Stomach (tissue), 9 donors: ENCODE measurements around the gene ETV3L. TPM values are rescaled to one million over a fixed set of nuclear protein-coding genes. Genes with fewer than 3 reads are reported as not detected.
"Not testable (repeated sequence)": the region's sequence is repeated elsewhere in the genome, so short reads cannot be mapped to it uniquely, and the experiment has no call there.

Source experiments
- DNase-seq, 2 donors: peaks; one replicate each; pipeline versions ENCODE4 v3.0.0 to v3.0.0-alpha.2; 2013 to 2019
- H3K27ac ChIP-seq, 5 donors: fragments of 200-600 bp in 4 of 5; sonication (generic) in 4 of 5; one replicate each; pipeline ENCODE4 v1.5.1; 2013 to 2019; ENCODE audit warnings: mild to moderate bottlenecking in 1 of 5, moderate library complexity in 1 of 5
- H3K27me3 ChIP-seq, 3 donors: fragments of 200-600 bp; sonication (generic); one replicate each; pipeline ENCODE4 v1.5.1; 2017 to 2019; ENCODE audit warnings: mixed run types in 1 of 3
- H3K36me3 ChIP-seq, 4 donors: fragments of 200-600 bp; sonication (generic); 1 replicate in 3 of 4; 2 replicates in 1 of 4; pipeline ENCODE4 v1.5.1; 2016 to 2019
- H3K4me1 ChIP-seq, 4 donors: fragments of 200-600 bp; sonication (generic); one replicate each; pipeline ENCODE4 v1.5.1; 2016 to 2019
- H3K4me3 ChIP-seq, 4 donors: fragments of 200-600 bp; sonication (generic) in 3 of 4; one replicate each; pipeline ENCODE4 v1.5.1; 2016 to 2019; ENCODE audit warnings: mild to moderate bottlenecking in 1 of 4
- H3K9me3 ChIP-seq, 4 donors: fragments of 200-600 bp; sonication (generic); one replicate each; pipeline ENCODE4 v1.5.1; 2016 to 2019
- EP300 ChIP-seq: sonication (generic); formaldehyde crosslinking; IDR thresholded peaks from one replicate; pipeline ENCODE4 v1.6.1; 2017; ENCODE audit warnings: antibody characterized with exemption
- POLR2A ChIP-seq, 4 donors: fragments of 450-650 bp; IDR thresholded peaks; one replicate each; pipeline ENCODE4 v1.6.1; 2016; ENCODE audit warnings: antibody characterized with exemption in 4 of 4, control low read depth in 2 of 4, mild to moderate bottlenecking in 1 of 4, moderate library complexity in 1 of 4
- POLR2AphosphoS5 ChIP-seq, 3 donors: sonication (generic); formaldehyde crosslinking; IDR thresholded peaks; one replicate each; pipeline ENCODE4 v1.6.1; 2016; ENCODE audit warnings: antibody characterized with exemption in 3 of 3
- WGBS, 5 donors: extraction: QIAGEN DNeasy Blood & Tissue Kit in 3 of 5; methylation state at CpG; one replicate each; pipeline versions ENCODE4 v1.1.5 to v1.1.7; 2013 to 2018; 5-methylcytosine and 5-hydroxymethylcytosine counted together
- intact Hi-C: fragments of 100-400 bp; cut with DNase I; formaldehyde crosslinking; loops from one replicate; pipeline ENCODE4 v1.15.1; 2023; ENCODE audit warnings: low total_unique reads
- polyA plus RNA-seq, 3 donors: library from polyadenylated mRNA; stranded (reverse); fragments of 200-250 nt; gene quantifications; one replicate each; pipeline ENCODE4 v1.2.3, GENCODE V29; 2013
- total RNA-seq, 5 donors: library from RNA; depleted of rRNA; stranded (reverse); fragments of >200 nt; gene quantifications; one replicate each; pipeline versions ENCODE4 v1.1.0 to v1.2.3, GENCODE V29; 2014 to 2016
- TF ChIP-seq, protein P1 (sequence below), 7 experiments: fragments of 450-650 bp in 4 of 7; fragments of 200-600 bp in 3 of 7; sonication (generic) in 3 of 7; IDR thresholded peaks; one replicate each; pipeline ENCODE4 v1.5.1; 2016 to 2019; ENCODE audit warnings: antibody characterized with exemption in 7 of 7, control low read depth in 2 of 7, mild to moderate bottlenecking in 1 of 7
- donor health status: healthy with polysubstance abuse.
- donor health status: Bipolar disorder and iron deficiency.
- donor health status: healthy.

Gene ETV3L
- total and polyA plus RNA-seq, 8 donors = not detected

DNA sequence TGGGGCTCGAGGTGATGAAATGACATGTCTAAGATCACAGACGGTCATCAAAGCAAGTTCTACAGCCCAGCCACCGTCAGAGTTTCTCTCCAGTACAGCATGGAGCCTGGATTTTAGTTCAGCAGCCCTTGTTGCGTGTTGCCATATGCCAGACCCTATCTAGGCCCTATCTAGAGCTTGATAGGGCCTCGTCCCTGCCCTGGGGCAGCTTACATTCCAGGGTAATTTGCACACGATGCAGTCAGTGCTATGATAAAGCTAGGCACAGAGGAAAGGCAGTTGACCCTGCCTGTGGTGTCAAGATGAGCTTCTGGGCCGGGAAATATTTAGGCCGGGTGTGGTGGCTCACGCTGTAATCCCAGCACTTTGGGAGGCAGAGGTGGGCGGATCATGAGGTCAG lies 18.9 kb downstream of the ETV3L start:
- Histone ChIP-seq H3K4me3 (no peak overlapping the region), H3K27me3 (peaks cover 0 to 4% (median 0%) of the 10 kb centered on the region in 3 donors), H3K4me1 (no peaks in the 10 kb centered on the region), H3K36me3 (no peaks in the 10 kb centered on the region), H3K27ac (no peak overlapping the region), H3K9me3 (no peaks in the 10 kb centered on the region)
- TF ChIP-seq POLR2A (IDR thresholded peaks at IDR 0.05) (no peak), EP300 (no peak), POLR2AphosphoS5 (IDR thresholded peaks at IDR 0.05) (no peak)
- TF ChIP-seq, protein P1, sequence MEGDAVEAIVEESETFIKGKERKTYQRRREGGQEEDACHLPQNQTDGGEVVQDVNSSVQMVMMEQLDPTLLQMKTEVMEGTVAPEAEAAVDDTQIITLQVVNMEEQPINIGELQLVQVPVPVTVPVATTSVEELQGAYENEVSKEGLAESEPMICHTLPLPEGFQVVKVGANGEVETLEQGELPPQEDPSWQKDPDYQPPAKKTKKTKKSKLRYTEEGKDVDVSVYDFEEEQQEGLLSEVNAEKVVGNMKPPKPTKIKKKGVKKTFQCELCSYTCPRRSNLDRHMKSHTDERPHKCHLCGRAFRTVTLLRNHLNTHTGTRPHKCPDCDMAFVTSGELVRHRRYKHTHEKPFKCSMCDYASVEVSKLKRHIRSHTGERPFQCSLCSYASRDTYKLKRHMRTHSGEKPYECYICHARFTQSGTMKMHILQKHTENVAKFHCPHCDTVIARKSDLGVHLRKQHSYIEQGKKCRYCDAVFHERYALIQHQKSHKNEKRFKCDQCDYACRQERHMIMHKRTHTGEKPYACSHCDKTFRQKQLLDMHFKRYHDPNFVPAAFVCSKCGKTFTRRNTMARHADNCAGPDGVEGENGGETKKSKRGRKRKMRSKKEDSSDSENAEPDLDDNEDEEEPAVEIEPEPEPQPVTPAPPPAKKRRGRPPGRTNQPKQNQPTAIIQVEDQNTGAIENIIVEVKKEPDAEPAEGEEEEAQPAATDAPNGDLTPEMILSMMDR (IDR thresholded peaks at IDR 0.05) = no peak
- intact Hi-C loops = no loop called here
- WGBS, 5 donors = 83 to 89% (median 86%) methylated on average over 10 of the region's 10 CpGs
- DNase-seq = no peak

DNA sequence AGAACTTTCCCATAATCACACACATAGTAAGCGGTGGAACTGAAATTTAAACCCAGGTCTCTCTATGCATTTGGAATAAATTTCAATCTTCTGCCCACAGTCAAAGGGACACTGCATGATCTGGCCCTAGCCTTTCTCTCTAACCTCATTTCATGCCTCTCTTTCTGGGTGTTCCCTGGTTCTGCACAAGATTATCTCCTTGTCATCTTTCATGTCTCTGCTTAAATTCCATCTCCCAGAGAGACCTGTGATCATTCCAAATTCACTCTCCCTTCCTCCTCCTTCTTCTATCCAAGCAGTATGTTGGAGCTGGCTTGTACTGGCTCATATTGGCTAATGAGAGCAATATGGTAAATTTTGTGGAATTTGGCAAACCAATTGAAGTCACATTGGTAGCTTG lies 22.2 kb downstream of the ETV3L start:
- no peak for DNase-seq
- H3K9me3 ChIP-seq = no peaks in the 10 kb centered on the region
- H3K36me3 ChIP-seq = no peaks in the 10 kb centered on the region
- peaks cover 0 to 15% (median 0%) of the 10 kb centered on the region in 3 donors for H3K27me3 ChIP-seq
- H3K27ac ChIP-seq = no peak overlapping the region
- 95 to 97% (median 96%) methylated on average over 1 of the region's 1 CpG for WGBS, 5 donors
- peaks cover 4 to 10% (median 8%) of the 10 kb centered on the region in 4 donors for H3K4me1 ChIP-seq
- no peak for TF ChIP-seq POLR2A (IDR thresholded peaks at IDR 0.05)
- TF ChIP-seq EP300 = no peak
- TF ChIP-seq, protein P1 (IDR thresholded peaks at IDR 0.05) = no peak
- no peak for TF ChIP-seq POLR2AphosphoS5 (IDR thresholded peaks at IDR 0.05)
- no peak overlapping the region for H3K4me3 ChIP-seq
- intact Hi-C loops = loop anchor here (10.0 kb wide), 1 partner anchor 153 kb away; the partner anchor contains the start of gene LRRC71

DNA sequence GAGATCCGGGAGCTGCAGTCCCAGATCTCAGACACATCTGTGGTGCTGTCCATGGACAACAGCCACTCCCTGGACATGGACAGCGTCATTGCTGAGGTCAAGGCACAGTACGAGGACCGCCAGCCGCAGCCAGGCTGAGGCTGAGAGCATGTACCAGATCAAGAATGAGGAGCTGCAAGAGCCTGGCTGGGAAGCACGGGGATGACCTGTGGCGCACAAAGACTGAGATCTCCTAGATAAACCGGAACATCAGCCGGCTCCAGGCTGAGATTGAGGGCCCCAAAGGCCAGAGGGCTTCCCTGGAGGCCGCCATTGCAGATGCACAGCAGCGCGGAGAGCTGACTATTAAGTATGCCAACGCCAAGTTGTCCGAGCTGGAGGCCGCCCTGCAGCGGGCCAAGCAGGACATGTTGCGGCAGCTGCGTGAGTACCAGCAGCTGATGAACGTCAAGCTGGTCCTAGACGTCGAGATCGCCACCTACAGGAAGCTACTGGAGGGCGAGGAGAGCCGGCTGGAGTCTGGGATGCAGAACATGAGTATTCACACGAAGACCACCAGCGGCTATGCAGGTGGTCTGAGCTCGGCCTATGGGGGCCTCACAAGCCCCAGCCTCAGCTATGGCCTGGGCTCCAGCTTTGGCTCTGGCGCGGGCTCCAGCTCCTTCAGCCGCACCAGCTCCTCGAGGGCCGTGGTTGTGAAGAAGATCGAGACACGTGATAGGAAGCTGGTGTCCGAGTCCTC lies 25.5 kb downstream of the ETV3L start:
- peaks cover 4 to 10% (median 8%) of the 10 kb centered on the region in 4 donors for H3K4me1 ChIP-seq
- intact Hi-C loops = loop anchor here (10.0 kb wide), 1 partner anchor 149 kb away; the partner anchor contains the start of gene LRRC71
- no peak overlapping the region for H3K27ac ChIP-seq
- peak overlapping the region in 3 of 4 donors; percentile 17 to 32 (median 20) for H3K4me3 ChIP-seq
- DNase-seq = peak; percentile 77 to 90
- TF ChIP-seq POLR2AphosphoS5 (IDR thresholded peaks at IDR 0.05) (peak in 1 of 3 donors; percentile 59), POLR2A (IDR thresholded peaks at IDR 0.05) (no peak), EP300 (no peak)
- TF ChIP-seq, protein P1 (IDR thresholded peaks at IDR 0.05) = peak in 5 of 7 experiments; percentile 54 to 67 (median 63)
- H3K36me3 ChIP-seq = no peaks in the 10 kb centered on the region
- no peaks in the 10 kb centered on the region for H3K9me3 ChIP-seq
- 22 to 42% (median 23%) methylated on average over 17 to 35 of the region's 35 CpGs for WGBS, 5 donors
- peaks cover 0 to 15% (median 0%) of the 10 kb centered on the region in 3 donors for H3K27me3 ChIP-seq

DNA sequence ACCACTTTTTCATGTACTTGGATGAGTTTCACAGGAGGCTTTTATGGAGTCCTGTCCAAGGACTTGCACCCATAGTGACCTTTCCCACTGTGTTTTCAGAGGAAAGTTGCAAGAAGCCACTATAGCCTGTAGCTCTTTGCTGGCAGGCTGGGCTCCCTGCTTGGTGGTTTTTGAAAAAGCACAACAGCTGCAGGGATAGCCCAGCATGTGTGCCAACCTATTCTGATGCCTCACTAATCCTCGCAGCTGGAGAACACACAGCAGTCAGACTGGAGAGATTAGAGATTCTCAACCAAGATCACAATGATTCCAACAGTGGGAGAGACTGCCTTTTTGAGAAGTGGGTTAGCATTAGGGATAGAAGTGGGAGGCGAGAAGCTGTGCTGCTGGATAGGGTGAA lies 30.0 kb downstream of the ETV3L start:
- intact Hi-C loops = no loop called here
- Histone ChIP-seq H3K27me3 (peaks cover 0 to 9% (median 0%) of the 10 kb centered on the region in 3 donors), H3K4me1 (peaks cover 3 to 9% (median 7%) of the 10 kb centered on the region in 4 donors), H3K36me3 (no peaks in the 10 kb centered on the region), H3K27ac (no peak overlapping the region), H3K9me3 (no peaks in the 10 kb centered on the region), H3K4me3 (no peak overlapping the region)
- DNase-seq = no peak
- 63 to 87% (median 78%) methylated on average over 1 to 2 of the region's 2 CpGs for WGBS, 5 donors
- TF ChIP-seq POLR2AphosphoS5 (IDR thresholded peaks at IDR 0.05) = no peak

DNA sequence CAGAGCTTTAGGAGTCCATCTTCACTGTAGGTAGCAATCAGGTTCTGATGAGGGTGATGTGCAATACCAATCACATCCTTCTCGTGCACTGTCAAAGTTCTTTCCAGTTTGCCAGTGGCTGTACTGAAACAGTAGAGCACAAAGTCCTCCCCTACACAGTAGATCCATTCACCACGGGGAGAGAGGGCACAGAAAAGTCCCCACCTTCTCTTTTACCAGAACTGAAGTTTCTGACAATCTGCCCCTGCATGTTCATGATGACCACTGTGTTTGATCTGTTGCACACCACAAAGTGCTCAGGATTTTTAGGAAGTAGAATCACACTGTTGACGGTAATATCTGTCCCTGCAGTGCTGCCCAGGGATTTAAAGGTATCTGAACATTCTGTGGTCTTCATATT lies 40.4 kb downstream of the ETV3L start:
- H3K4me3 ChIP-seq, H3K27ac ChIP-seq, H3K4me1 ChIP-seq, intact Hi-C loops, H3K9me3 ChIP-seq, DNase-seq, H3K27me3 ChIP-seq, H3K36me3 ChIP-seq: not testable (repeated sequence)
- WGBS, 5 donors = 58 to 70% (median 64%) methylated on average over 3 of the region's 3 CpGs
